ENCODE results near the gene LCE1B. TPM values are rescaled to one million over a fixed set of nuclear protein-coding genes. Genes with fewer than 3 reads are reported as not detected.

LCE1B gene
- total RNA-seq, 4 donors from 2014 or later = not detected

DNA sequence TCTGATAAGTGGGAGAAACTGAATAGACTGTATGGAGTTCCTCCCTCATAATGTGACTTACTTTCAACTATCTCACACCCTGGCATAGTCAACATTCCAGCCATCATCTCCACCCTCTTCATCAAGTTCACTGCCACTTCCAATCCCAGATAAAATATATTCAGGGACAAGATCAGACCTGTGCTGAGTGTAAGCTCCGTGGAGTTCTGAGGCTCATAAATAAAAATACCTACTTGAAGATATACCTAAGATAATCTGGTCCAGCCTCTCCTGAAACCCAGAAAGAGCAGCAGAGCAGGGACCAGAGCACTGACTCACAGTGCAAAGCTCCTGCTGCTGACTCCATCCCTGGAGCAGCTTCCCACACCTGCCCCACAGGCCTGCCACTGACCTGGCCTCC, 46.3 kb downstream of the LCE1B start:
- 13 to 40% methylated on average over 1 of the region's 1 CpG for WGBS, 2 donors
- Histone ChIP-seq H3K27me3 (no peaks in the 10 kb centered on the region), H3K36me3 (no peaks in the 10 kb centered on the region), H3K9me3 (no peaks in the 10 kb centered on the region), H3K4me1 (peaks cover 0 to 3% (median 0%) of the 10 kb centered on the region in 3 donors), H3K27ac (no peak overlapping the region), H3K4me3 (no peak overlapping the region)
- TF ChIP-seq, protein P1, sequence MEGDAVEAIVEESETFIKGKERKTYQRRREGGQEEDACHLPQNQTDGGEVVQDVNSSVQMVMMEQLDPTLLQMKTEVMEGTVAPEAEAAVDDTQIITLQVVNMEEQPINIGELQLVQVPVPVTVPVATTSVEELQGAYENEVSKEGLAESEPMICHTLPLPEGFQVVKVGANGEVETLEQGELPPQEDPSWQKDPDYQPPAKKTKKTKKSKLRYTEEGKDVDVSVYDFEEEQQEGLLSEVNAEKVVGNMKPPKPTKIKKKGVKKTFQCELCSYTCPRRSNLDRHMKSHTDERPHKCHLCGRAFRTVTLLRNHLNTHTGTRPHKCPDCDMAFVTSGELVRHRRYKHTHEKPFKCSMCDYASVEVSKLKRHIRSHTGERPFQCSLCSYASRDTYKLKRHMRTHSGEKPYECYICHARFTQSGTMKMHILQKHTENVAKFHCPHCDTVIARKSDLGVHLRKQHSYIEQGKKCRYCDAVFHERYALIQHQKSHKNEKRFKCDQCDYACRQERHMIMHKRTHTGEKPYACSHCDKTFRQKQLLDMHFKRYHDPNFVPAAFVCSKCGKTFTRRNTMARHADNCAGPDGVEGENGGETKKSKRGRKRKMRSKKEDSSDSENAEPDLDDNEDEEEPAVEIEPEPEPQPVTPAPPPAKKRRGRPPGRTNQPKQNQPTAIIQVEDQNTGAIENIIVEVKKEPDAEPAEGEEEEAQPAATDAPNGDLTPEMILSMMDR (IDR thresholded peaks at IDR 0.05) = no peak
- no peak for TF ChIP-seq POLR2A (IDR thresholded peaks at IDR 0.05)
- intact Hi-C loops (cut with DNase I) = no loop called here
- DNase-seq = no peak

DNA sequence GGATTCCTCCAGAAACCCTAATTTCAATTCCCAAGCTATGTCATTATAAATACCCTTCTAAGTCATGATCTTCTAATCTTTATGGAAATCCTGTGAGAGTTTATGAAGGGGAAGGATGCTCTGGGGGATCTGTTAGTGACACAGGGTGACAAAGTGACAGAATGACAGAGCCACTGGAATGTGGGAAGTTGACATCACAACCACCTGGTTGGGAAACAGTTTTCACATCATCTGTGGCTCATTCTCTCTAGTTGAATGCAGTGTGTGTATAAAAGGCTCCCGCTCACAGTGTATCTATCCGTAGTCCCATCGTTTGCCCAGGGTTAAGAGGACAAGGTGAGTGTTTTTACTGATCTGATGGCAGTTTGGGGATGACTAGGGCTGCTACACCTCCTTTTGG, 47.9 kb downstream of the LCE1B start, which contains the start of gene LCE7A:
Gene LCE7A, plus strand, starts transcription at position 301 of the 400 bp plus-strand sequence. CDS start 702 bp downstream, outside the sequence.
- no peak for DNase-seq
- TF ChIP-seq, protein P1 (IDR thresholded peaks at IDR 0.05) = no peak
- TF ChIP-seq POLR2A (IDR thresholded peaks at IDR 0.05) = no peak
- Histone ChIP-seq H3K36me3 (no peaks in the 10 kb centered on the region), H3K4me1 (peaks cover 0 to 3% (median 0%) of the 10 kb centered on the region in 3 donors), H3K27ac (no peak within 1 kb of the TSS), H3K9me3 (no peaks in the 10 kb centered on the region), H3K4me3 (no peak within 1 kb of the TSS), H3K27me3 (no peaks in the 10 kb centered on the region)
- intact Hi-C loops (cut with DNase I) = loop anchor here (10.0 kb wide), 1 partner anchor 205 kb away; no protein-coding TSS in a partner anchor
- 74 to 83% methylated on average over 3 of the region's 3 CpGs for WGBS, 2 donors

DNA sequence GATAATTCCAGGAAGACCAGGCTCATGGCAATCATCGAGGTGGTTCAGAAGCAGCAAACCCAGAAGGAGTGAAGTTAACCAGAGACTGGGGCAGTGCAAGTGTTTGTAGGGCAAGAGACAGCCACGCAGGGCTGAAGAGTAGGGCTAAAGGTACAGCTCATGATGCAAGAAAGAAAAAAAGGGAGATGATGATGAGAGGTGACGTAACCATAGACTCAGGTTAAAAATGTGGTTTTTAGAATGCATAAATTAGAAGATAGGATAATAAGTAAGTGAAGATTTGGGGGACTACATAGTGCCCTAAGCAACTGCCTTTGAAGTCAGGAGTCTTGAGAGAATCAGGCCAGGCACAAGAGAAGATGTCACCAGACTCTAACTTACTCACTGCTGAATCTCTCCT, 48.4 kb downstream of the LCE1B start:
- intact Hi-C loops (cut with DNase I) = loop anchor here (10.0 kb wide), 1 partner anchor 205 kb away; no protein-coding TSS in a partner anchor
- 72 to 73% methylated on average over 3 of the region's 3 CpGs for WGBS, 2 donors

DNA sequence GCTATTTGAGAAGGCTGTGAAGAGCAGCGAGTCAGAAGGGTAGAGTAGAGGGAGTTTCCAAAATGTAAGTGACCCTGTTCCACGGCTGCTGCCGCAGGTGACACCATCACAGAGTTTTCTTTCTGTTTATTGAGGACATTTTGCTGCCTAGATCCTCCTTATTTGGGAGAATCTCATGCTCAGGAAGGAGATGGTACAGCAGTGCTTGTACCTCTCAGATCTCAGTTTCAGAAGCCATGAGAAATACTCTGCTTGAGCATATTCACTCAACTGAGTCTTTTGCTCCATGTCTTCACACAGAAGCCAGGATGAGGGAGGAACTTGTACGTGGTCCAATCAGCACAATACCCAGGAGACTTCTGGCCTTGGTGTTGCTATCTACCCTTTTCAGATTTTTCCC, 49.6 kb downstream of the LCE1B start:
- H3K27me3 ChIP-seq = no peaks in the 10 kb centered on the region
- H3K9me3 ChIP-seq = no peaks in the 10 kb centered on the region
- no peak overlapping the region for H3K27ac ChIP-seq
- H3K4me1 ChIP-seq = peaks cover 0 to 3% (median 0%) of the 10 kb centered on the region in 3 donors
- no peak overlapping the region for H3K4me3 ChIP-seq
- H3K36me3 ChIP-seq = no peaks in the 10 kb centered on the region
- no peak for TF ChIP-seq POLR2A (IDR thresholded peaks at IDR 0.05)
- TF ChIP-seq, protein P1 (IDR thresholded peaks at IDR 0.05) = no peak
- 68 to 73% methylated on average over 4 of the region's 4 CpGs for WGBS, 2 donors
- intact Hi-C loops (cut with DNase I) = loop anchor here (10.0 kb wide), 1 partner anchor 207 kb away; no protein-coding TSS in a partner anchor
- DNase-seq = no peak

More for the DNA sequence above, 48.4 kb downstream of the LCE1B start:
- Histone ChIP-seq H3K36me3 (no peaks in the 10 kb centered on the region), H3K27me3 (no peaks in the 10 kb centered on the region), H3K4me1 (peaks cover 0 to 3% (median 0%) of the 10 kb centered on the region in 3 donors), H3K27ac (no peak overlapping the region), H3K4me3 (no peak overlapping the region), H3K9me3 (no peaks in the 10 kb centered on the region)
- TF ChIP-seq, protein P1 (IDR thresholded peaks at IDR 0.05) = no peak
- TF ChIP-seq POLR2A (IDR thresholded peaks at IDR 0.05) = no peak
- no peak for DNase-seq

Other genes starting within 250 kb of the LCE1B start
- gene LCE3E, start 245.2 kb upstream of the LCE1B start, total RNA-seq = 10 to 100 TPM in 1 of 4 donors, 1 to 10 TPM in 2, under 1 TPM in 1; 0.76 to 10.0 (median 2.4) TPM
- gene LCE3D, start 231.5 kb upstream of the LCE1B start, total RNA-seq = 10 to 100 TPM in 1 of 4 donors, not detected in 3; 19.2 TPM
- gene LCE3C, start 211.7 kb upstream of the LCE1B start, total RNA-seq = not detected
- gene LCE3B, start 198.2 kb upstream of the LCE1B start, total RNA-seq = not detected
- not detected for gene LCE3A, start 188.9 kb upstream of the LCE1B start, total RNA-seq
- not detected for gene LCE2D, start 148.6 kb upstream of the LCE1B start, total RNA-seq
- gene LCE2C, start 136.7 kb upstream of the LCE1B start, total RNA-seq = not detected
- not detected for gene LCE2B, start 125.8 kb upstream of the LCE1B start, total RNA-seq
- not detected for gene LCE2A, start 113.6 kb upstream of the LCE1B start, total RNA-seq
- not detected for gene LCE4A, start 103.8 kb upstream of the LCE1B start, total RNA-seq
- 1 to 10 TPM in 2 of 4 donors, under 1 TPM in 2; 0.09 to 3.7 (median 1.2) TPM for gene KPRP, start 53.9 kb upstream of the LCE1B start, total RNA-seq
- gene LCE1F, start 36.8 kb upstream of the LCE1B start, total RNA-seq = not detected
- gene LCE1E, start 25.7 kb upstream of the LCE1B start, total RNA-seq = not detected
- gene LCE1D, start 15.2 kb upstream of the LCE1B start, total RNA-seq = not detected
- under 1 TPM in 1 of 4 donors, not detected in 3; 0.57 TPM for gene LCE1C, start 5.3 kb upstream of the LCE1B start, total RNA-seq
- gene LCE1A, start 15.5 kb downstream of the LCE1B start, total RNA-seq = not detected
- not detected for gene LCE6A, start 30.9 kb downstream of the LCE1B start, total RNA-seq
- not detected for gene LCE7A, start 48.0 kb downstream of the LCE1B start, total RNA-seq
- gene SMCP, start 66.4 kb downstream of the LCE1B start, total RNA-seq = not detected
- gene IVL, start 96.6 kb downstream of the LCE1B start, total RNA-seq = 100 to 1,000 TPM; 155 to 336 (median 262) TPM
- gene SPRR5, start 135.2 kb downstream of the LCE1B start, total RNA-seq = 1 to 10 TPM in 2 of 4 donors, not detected in 2; 1.3 to 2.2 TPM
- gene SPRR4, start 158.7 kb downstream of the LCE1B start, total RNA-seq = 1 to 10 TPM in 2 of 4 donors, under 1 TPM in 1, not detected in 1; 0.64 to 6.4 (median 1.3) TPM
- 1,000 to 10,000 TPM in 1 of 4 donors, 100 to 1,000 TPM in 2, 10 to 100 TPM in 1; 57.4 to 1,951 (median 348) TPM for gene SPRR1A, start 172.1 kb downstream of the LCE1B start, total RNA-seq
- gene SPRR3, start 189.8 kb downstream of the LCE1B start, total RNA-seq = over 10,000 TPM in 1 of 4 donors, 1,000 to 10,000 TPM in 3; 7,283 to 22,357 (median 8,768) TPM
- 1,000 to 10,000 TPM in 1 of 4 donors, 100 to 1,000 TPM in 3; 102 to 3,090 (median 871) TPM for gene SPRR1B, start 219.2 kb downstream of the LCE1B start, total RNA-seq
- 1,000 to 10,000 TPM in 1 of 4 donors, 100 to 1,000 TPM in 2, 1 to 10 TPM in 1; 8.2 to 1,680 (median 542) TPM for gene SPRR2D, start 229.1 kb downstream of the LCE1B start, total RNA-seq
- 1,000 to 10,000 TPM in 3 of 4 donors, 10 to 100 TPM in 1; 60.3 to 5,271 (median 1,851) TPM for gene SPRR2A, start 245.5 kb downstream of the LCE1B start, total RNA-seq

Measured in esophagus squamous epithelium (tissue), 5 donors.